Measurements from ENCODE around the gene AGRP. TPM values are rescaled to one million over a fixed set of nuclear protein-coding genes. Genes with fewer than 3 reads are reported as not detected.

The AGRP gene
- total and polyA plus RNA-seq, 11 donors = not detected

DNA sequence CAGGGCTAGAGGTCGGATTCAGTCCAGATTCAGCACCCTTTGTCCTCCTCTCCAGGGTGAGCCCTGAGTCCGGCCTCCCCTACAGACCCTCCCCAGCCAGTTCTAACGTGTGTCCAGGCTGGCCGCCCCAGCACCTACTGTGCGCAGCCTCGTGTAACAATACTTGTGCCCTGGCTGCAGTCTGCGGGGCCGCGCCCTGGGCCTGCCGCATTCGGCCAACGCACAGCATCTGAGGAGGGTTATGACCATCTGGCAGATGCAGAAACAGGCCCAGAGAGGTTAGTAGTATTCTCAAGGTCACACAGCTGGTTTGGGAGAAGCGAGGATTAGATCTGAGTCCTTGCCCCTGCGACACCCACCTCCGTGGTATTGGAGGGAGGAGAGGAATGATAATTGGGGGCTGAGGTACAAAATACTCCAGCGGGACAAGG, 46.2 kb upstream of the AGRP start:
- intact Hi-C loops (cut with DNase I) = loop anchor here in 7 of 10 donors (2.0 to 10.0 kb wide), 8 partner anchors 33 to 535 kb away; partner anchors contain the start of genes CTCF (in 4 of the 7), CTRL (in 3 of the 7), PSMB10 (in 2 of the 7) and RANBP10 (in 1 of the 7)
- H3K4me1 ChIP-seq = peaks cover 0 to 63% (median 45%) of the 10 kb centered on the region in 12 donors

DNA sequence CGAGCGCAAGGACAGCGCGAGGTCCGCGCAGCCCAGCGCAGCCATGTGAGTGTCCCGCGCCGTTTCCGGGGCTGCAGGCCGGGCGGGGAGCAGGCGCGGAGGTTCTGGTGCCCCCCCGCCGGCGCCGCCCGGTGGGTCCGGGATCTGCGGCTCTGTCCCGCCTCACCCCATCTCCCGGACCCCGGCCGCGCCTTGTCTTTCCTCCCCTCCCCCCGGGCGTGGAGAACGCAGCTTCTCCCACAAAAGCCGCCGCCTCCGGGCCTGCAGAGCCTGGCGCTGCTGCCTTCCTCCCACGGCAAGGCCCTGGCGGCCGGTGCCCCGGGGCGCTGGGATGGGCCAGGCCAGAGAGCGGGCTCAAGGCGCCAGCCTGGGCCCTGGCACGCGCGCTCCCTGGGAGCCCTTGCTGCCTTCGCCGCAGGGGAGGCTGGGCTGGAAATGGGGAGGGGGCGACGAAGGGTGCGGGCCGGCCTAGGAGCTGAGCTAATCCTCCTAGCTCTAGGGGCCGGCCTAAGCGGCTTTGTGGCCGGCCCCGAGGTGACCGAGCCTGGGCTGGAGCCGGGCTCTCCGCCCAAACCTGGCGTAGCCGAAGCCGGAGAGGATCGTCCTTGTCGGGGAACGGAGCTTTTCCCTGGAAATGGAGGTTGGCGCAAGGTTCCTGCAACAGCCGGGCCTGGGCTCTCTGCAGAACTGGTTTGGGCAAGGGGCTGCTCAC, 45.7 kb upstream of the AGRP start:
- no peaks in the 10 kb centered on the region for H3K9me3 ChIP-seq
- H3K4me3 ChIP-seq = peak overlapping the region; percentile 66 to 97 (median 82)
- TF ChIP-seq POLR2A (IDR thresholded peaks at IDR 0.05) = peak in 1 of 2 donors; percentile 85
- TF ChIP-seq, protein P1, sequence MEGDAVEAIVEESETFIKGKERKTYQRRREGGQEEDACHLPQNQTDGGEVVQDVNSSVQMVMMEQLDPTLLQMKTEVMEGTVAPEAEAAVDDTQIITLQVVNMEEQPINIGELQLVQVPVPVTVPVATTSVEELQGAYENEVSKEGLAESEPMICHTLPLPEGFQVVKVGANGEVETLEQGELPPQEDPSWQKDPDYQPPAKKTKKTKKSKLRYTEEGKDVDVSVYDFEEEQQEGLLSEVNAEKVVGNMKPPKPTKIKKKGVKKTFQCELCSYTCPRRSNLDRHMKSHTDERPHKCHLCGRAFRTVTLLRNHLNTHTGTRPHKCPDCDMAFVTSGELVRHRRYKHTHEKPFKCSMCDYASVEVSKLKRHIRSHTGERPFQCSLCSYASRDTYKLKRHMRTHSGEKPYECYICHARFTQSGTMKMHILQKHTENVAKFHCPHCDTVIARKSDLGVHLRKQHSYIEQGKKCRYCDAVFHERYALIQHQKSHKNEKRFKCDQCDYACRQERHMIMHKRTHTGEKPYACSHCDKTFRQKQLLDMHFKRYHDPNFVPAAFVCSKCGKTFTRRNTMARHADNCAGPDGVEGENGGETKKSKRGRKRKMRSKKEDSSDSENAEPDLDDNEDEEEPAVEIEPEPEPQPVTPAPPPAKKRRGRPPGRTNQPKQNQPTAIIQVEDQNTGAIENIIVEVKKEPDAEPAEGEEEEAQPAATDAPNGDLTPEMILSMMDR (IDR thresholded peaks at IDR 0.05) = peak in 1 of 12 donors; percentile 5
- H3K4me1 ChIP-seq = peaks cover 0 to 58% (median 41%) of the 10 kb centered on the region in 12 donors
- 0 to 1% (median 1%) methylated on average over 45 to 65 of the region's 65 CpGs for WGBS, 4 donors
- intact Hi-C loops (cut with DNase I) = loop anchor here in 7 of 10 donors (2.0 to 10.0 kb wide), 7 partner anchors 33 to 536 kb away; partner anchors contain the start of genes CTCF (in 3 of the 7), CTRL (in 2 of the 7), PSMB10 (in 2 of the 7) and RANBP10 (in 1 of the 7)
- H3K36me3 ChIP-seq = peaks cover 0 to under 1% (median 0%) of the 10 kb centered on the region in 9 donors
- DNase-seq (peak in 4 of 5 donors; percentile 55 to 83 (median 58)), ATAC-seq (peak in 3 of 4 donors; percentile 13 to 28 (median 23))
- peak overlapping the region; percentile 80 to 99 (median 96) for H3K27ac ChIP-seq
- no peaks in the 10 kb centered on the region for H3K27me3 ChIP-seq

More for the DNA sequence above, 46.2 kb upstream of the AGRP start:
- no peaks in the 10 kb centered on the region for H3K9me3 ChIP-seq
- peak overlapping the region; percentile 66 to 97 (median 82) for H3K4me3 ChIP-seq
- TF ChIP-seq POLR2A (IDR thresholded peaks at IDR 0.05) = no peak
- TF ChIP-seq, protein P1 (IDR thresholded peaks at IDR 0.05) = no peak
- H3K27ac ChIP-seq = peak overlapping the region; percentile 80 to 99 (median 96)
- WGBS, 4 donors = 1 to 5% (median 3%) methylated on average over 15 to 16 of the region's 16 CpGs
- no peak for DNase-seq
- peaks cover 0 to 5% (median 0%) of the 10 kb centered on the region in 9 donors for H3K36me3 ChIP-seq
- no peaks in the 10 kb centered on the region for H3K27me3 ChIP-seq
- ATAC-seq = peak in 3 of 4 donors; percentile 2 to 15 (median 9)

DNA sequence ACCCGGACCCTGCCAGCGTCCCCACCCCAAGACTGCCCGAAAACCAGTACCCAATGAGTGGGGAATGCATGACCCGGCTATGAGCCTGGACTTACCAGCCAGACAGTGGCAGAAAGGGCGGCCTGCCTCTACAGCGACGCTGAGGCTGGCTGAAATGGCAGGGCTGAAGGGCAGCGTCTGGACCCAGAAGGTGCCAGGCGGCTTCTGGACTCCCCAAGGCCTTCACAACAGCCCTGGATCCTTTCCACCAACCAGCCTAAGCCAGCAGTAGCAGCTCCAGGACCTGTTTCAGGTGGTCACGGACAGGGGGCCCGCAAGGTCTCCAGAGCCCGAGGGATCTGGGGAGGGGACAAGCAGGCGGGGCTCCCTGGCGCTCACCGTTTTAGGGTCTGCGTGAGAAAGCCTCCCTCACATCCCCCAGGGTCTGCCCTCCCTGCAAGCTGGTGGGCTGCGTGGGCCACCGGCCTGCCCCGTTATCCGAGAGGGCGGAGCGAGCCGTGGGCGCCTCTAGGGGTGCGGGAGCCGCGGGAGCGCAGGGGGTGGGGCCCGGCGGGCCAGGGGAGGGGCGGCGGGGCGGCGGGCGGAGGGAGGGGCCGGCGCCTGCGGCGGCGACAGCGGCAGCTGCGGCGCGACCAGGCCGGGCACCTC, 45.0 kb upstream of the AGRP start, which contains the start of gene RIPOR1:
Gene RIPOR1 (plus strand): TSS at position 608 of the 648 bp plus-strand sequence. CDS start 9,618 bp downstream, outside the sequence.
- 13 to 24% (median 14%) methylated on average over 25 to 45 of the region's 45 CpGs for WGBS, 4 donors
- ATAC-seq (peak; percentile 47 to 69 (median 61)), DNase-seq (peak; percentile 78 to 87 (median 82))
- intact Hi-C loops (cut with DNase I) = loop anchor here in 7 of 10 donors (2.0 to 10.0 kb wide), 7 partner anchors 34 to 536 kb away; partner anchors contain the start of genes CTCF (in 3 of the 7), CTRL (in 2 of the 7), PSMB10 (in 2 of the 7) and RANBP10 (in 1 of the 7)
- Histone ChIP-seq H3K4me3 (peak within 1 kb of the TSS; percentile 66 to 97 (median 82)), H3K9me3 (no peaks in the 10 kb centered on the region), H3K4me1 (peaks cover 0 to 51% (median 37%) of the 10 kb centered on the region in 12 donors), H3K27me3 (no peaks in the 10 kb centered on the region), H3K27ac (peak within 1 kb of the TSS; percentile 80 to 99 (median 96)), H3K36me3 (no peaks in the 10 kb centered on the region)
- no peak for TF ChIP-seq POLR2A (IDR thresholded peaks at IDR 0.05)
- TF ChIP-seq, protein P1 (IDR thresholded peaks at IDR 0.05) = peak in 3 of 12 donors; percentile 11 to 23 (median 11)

Measured in heart left ventricle (tissue), 16 donors.